C1 segment of cervical spinal cord (tissue), 14 donors: ENCODE data around the gene AFF1.

ENCODE experiments used
- DNase-seq, 14 donors: peaks; one replicate each; lab custom pipeline; 2025; lab: John Stamatoyannopoulos, UW

AFF1 gene

DNA sequence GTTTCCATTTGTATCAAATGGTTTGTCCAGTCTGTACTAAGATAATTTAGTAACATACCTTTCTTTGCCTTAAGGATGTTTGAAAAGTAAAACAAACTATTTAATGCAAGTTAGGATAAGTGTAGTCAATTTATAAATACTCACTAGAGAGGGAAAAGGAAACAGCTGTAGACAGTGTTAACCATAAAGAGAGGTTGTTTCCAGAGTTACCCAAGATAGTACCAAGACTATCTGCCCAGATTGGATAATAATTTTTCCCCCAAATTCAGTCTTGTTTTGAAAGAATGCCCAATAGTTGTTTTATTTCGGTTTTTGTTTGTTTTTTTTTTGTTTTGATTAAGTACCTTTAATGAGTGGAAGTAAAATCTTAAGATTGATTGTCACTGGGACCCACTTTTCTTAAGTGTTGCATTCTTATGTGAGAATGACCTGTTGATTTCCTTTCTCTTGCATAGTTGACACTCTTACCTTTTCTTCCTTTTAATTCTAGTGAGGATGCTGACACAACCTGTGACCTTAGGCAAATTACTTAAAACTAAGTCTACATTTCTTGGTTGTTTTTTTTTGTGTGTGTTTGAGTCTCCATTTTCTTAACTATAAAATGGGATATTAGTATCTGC lies 12.8 kb downstream of the AFF1 start:
- no peak for DNase-seq

GRCh38 chr4:86948276-86948675 lies 13.5 kb downstream of the AFF1 start:
- DNase-seq = no peak

DNA sequence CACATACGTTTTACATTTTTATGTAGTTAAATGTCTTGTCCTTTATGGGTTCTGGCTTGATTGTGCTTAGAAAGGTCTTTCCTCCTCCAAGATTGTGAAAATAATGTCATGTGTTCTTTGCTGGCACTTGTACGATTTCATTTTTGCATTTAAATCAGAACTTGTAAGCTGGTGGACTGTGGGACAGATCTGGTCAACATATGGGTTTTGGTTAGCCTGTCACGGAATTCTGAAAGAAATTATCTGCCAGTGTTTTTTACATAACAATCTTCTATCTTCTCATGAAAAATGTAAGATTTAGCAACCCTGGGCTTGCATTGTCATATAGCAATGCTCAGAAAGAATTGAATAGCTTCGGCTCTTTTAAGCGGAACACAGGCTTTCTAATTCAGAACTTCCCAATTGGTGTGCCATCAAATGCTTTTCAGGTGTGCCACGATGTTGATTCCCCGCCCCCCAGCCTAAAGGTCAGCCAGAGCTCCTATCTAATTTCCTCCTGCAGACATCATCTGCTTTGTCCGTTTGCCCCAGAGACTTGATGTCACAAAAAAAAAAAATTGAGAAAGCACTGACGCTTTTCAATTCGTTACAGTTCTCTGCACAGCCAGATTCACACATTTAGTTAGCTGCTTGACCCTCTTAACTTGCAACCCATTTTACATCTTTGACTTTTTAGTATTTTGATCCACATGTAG lies 16.2 kb downstream of the AFF1 start:
- DNase-seq = no peak

- no peak for DNase-seq
These were observed 21.2 kb downstream of the AFF1 start for GRCh38 chr4:86955888-86956451.

DNA sequence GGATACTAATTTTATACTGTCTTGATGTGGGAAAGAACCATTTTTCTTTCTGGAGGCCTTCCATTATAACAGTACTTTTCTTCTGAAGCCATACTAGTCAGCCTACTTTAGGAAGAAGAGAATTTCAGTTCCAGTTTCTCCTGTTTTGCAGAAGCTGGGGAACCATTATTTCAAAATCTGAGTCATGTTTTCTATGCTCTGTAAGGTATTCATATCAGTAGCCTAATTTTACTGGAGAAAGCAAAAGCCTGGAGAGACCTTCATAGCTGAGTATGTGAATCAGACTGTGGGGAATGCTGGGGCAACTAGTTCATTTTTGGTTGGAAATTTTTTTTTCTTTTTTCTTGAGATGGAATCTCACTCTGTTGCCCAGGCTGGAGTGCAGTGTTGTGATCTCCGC lies 22.4 kb downstream of the AFF1 start:
- DNase-seq = no peak

GRCh38 chr4:86959588-86960500 lies 25.0 kb downstream of the AFF1 start:
- DNase-seq = no peak

DNA sequence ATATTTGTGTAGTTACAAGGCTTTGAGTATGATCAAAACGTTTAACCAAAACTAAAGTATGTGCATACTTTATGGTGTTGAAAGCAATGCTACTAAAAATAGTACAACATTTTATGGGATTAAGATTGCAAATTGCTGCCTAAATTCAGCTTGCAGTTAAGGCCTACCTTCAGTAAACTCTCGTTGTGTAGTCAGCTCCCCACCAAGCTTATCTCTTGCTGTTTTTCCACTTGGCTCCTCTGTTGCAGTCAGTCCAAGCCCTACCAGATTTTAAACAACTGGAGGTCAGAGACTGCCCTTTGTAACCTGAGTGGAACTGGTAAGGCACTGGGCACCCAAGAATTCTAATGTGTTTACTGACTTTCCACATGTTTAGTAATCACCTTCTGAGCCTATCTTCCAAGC lies 25.7 kb downstream of the AFF1 start:
- DNase-seq = no peak

DNA sequence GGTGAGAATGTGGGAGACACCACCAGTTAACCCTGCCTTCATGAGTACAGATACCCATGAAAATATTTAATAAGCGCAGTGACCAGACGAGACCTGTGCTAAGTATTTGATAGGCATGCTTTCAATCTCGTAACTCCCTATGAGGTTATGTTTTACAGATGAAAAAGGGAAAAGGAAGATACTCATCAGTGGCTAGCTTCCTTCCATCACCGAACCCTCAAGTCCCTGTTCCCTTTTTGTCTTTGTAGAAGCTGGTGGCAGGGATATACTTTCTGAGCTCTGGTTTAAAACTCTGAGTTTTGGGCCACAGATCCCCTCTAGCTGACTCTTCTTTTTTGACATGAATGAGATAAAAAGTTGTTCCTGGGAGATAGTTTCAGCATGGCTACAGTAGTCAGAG lies 26.3 kb downstream of the AFF1 start:
- DNase-seq = no peak

GRCh38 chr4:86961605-86962295 lies 26.9 kb downstream of the AFF1 start:
- no peak for DNase-seq

GRCh38 chr4:86963697-86964096 lies 28.9 kb downstream of the AFF1 start:
- DNase-seq = no peak

- DNase-seq = no peak
These were observed 30.5 kb downstream of the AFF1 start for GRCh38 chr4:86965019-86965976.

GRCh38 chr4:86967073-86967472 lies 32.3 kb downstream of the AFF1 start:
- DNase-seq = no peak

DNA sequence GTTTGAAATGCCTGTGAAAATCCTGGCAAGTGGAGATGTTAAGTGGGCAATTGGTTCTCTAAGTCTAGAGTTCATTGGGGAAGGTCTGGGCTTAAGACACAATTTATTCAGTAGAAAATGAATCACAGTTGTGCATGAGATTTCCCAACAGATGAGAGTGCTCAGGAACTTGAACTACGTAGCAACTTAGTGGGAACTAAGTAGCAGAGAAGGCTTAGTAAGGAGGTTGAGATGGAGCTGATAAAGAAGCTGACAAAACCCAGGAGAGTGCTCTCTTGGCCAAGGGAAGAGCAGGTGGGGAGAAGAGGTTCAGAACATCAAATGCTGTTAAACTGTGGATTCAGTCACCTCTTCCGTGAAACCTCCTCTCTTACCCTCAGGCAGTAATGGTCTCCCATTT lies 33.0 kb downstream of the AFF1 start:
- no peak for DNase-seq

GRCh38 chr4:86968547-86968946 lies 33.7 kb downstream of the AFF1 start:
- DNase-seq = no peak

GRCh38 chr4:86970447-86971354 lies 35.9 kb downstream of the AFF1 start:
- DNase-seq = no peak

DNA sequence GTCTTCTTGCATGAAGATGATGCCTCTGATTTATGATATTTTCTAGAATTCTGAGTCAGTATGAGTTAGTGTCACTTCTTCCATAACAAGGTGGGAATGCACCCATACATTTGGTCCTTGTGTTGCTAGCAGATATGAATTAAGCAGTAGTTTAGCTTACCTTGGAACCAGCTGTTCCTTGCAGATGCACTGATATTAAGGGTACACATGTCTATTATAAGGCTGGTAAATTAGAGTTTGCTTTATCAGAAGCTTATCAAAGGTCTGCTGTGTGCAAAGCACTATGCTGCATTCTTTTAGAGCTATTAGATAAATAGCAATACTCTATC lies 36.5 kb downstream of the AFF1 start:
- no peak for DNase-seq

DNA sequence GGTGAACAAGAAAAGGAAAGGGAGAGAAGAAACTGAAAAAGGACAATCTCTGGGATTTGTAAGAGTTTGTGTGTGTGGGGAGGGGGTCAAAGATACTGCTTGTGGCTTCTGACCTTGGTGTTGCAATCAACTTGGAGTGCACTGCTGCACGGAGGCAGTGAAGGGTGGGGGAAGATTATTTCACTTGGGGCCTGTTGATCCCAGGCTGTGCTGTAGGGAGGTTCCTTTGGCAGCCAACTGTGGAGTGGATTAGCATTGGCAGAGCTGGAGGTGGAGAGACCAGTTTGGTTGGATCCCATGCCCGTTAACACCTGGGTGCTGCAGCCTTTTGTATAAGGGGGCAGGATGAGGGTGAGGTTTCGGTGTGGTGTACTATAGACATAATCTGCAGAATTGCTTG lies 38.2 kb downstream of the AFF1 start:
- DNase-seq = no peak

- DNase-seq = no peak
These were observed 38.9 kb downstream of the AFF1 start for GRCh38 chr4:86973668-86974067.

DNA sequence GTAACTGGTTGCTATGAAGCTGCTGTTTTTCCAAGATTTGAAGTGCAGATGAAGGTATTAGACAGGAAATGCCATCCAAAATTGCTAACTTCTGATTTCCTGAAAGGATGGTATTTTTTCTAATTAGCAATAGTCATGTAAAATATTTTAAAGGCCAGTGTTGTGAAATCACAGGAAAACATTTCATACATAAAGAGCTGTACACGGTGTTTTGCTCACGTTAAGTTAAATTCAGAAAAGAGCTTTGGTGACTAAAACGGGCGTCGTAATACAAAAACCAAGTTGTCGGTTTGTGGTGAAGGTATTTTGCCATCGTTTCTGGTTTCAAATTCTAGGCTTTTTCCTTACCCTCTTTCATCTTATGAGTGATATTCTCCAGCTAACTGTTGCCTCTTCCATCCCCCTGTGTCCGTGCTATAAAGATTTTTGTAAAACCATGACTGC lies 39.8 kb downstream of the AFF1 start:
- no peak for DNase-seq
